ENCODE measurements around the gene FTSJ1. TPM values are rescaled to one million over a fixed set of nuclear protein-coding genes. Genes with fewer than 3 reads are reported as not detected.
A peak's percentile ranks its signal among the peaks of the same experiment; 100 is the strongest.

The FTSJ1 gene
- total RNA-seq, 3 donors from 2014 or later: 22.1 to 22.8 (median 22.7) TPM

DNA sequence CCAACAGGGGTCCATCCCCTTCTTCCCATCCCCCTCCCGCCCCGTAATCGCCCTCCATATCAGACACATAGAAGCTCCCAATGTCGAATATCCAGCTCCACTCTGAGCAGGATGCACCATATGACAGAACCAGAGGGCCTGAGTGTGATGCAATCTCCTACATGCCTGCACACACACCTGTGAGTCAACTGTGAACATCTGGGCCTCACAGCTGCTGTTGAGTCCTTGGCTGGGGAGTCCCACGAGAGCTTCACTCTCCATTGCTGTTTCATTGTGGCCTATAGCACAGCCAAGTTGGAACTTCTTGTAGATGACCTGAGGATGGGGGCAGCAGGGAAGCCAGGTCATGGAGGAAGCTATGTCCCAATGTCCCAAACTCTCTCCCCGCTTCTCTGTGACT is 14.2 kb upstream of the FTSJ1 start:
- DNase-seq: no peak
- Histone ChIP-seq H3K9me3 (no peaks in the 10 kb centered on the region), H3K4me1 (ENCODE audit: low read depth) (no peaks in the 10 kb centered on the region), H3K4me3 (no peak overlapping the region), H3K36me3 (ENCODE audit: low read depth) (no peaks in the 10 kb centered on the region)
- no peak for ATAC-seq
- TF ChIP-seq, protein P1, sequence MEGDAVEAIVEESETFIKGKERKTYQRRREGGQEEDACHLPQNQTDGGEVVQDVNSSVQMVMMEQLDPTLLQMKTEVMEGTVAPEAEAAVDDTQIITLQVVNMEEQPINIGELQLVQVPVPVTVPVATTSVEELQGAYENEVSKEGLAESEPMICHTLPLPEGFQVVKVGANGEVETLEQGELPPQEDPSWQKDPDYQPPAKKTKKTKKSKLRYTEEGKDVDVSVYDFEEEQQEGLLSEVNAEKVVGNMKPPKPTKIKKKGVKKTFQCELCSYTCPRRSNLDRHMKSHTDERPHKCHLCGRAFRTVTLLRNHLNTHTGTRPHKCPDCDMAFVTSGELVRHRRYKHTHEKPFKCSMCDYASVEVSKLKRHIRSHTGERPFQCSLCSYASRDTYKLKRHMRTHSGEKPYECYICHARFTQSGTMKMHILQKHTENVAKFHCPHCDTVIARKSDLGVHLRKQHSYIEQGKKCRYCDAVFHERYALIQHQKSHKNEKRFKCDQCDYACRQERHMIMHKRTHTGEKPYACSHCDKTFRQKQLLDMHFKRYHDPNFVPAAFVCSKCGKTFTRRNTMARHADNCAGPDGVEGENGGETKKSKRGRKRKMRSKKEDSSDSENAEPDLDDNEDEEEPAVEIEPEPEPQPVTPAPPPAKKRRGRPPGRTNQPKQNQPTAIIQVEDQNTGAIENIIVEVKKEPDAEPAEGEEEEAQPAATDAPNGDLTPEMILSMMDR (IDR thresholded peaks at IDR 0.05): no peak
- intact Hi-C loops (cut with DNase I, micrococcal nuclease): no loop called here

- Histone ChIP-seq H3K9me3 (no peaks in the 10 kb centered on the region), H3K4me1 (ENCODE audit: low read depth) (no peaks in the 10 kb centered on the region), H3K4me3 (no peak overlapping the region), H3K36me3 (ENCODE audit: low read depth) (no peaks in the 10 kb centered on the region)
- intact Hi-C loops (cut with DNase I, micrococcal nuclease): no loop called here
- ATAC-seq (no peak), DNase-seq (no peak)
- TF ChIP-seq, protein P1 (IDR thresholded peaks at IDR 0.05): no peak
Measured at GRCh38 chrX:48465336-48465933, 10.6 kb upstream of the FTSJ1 start.

DNA sequence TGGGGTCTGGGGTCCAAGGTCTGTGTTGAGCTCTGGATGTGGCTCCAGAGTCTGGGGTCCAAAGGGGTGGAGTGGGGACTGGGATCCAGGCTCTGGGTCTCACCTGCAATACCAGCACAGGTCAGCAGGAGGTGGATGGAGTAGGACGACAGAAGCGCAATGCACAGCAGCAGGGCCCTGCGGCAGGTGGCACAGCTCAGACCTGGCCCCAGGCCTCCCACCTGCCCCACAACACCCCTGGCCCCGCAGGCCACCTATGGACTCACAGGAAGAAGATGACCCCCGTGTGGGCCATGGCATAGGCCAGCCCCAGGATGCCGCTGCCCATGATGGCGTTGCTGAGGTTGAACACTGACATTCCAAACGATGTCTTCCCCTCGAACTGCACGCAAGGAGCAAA is 9.3 kb upstream of the FTSJ1 start:
- ATAC-seq: no peak
- TF ChIP-seq, protein P1 (IDR thresholded peaks at IDR 0.05): no peak
- no peak for DNase-seq
- H3K36me3 ChIP-seq (ENCODE audit: low read depth): no peaks in the 10 kb centered on the region
- no peaks in the 10 kb centered on the region for H3K9me3 ChIP-seq
- intact Hi-C loops (cut with DNase I, micrococcal nuclease): no loop called here
- H3K4me3 ChIP-seq: no peak overlapping the region
- no peaks in the 10 kb centered on the region for H3K4me1 ChIP-seq (ENCODE audit: low read depth)

DNA sequence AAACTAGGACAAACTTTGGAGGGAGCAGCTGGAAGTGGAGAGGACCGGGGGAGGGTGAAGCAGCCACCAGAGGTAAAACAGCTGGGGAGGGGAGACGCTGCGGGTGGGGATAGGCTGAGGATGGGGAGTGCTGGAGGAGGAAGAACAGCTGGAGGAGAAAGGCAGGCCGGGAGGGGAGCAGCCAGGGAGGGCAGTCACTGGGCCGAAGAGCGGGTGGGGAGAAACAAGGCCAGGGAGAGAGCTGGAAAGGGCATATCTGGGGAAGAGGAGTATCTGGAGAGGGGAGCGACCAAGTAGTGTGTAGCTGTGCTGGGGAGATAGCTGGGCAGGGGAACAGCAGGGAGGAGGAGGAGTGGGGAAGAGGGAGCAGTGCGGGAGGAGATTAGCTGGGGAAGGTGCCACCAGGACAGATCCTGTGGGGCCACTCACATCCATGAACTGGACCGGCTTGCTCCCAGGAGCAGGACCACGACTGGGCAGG is 8.7 kb upstream of the FTSJ1 start:
- TF ChIP-seq, protein P1 (IDR thresholded peaks at IDR 0.05): no peak
- DNase-seq: no peak
- intact Hi-C loops (cut with DNase I, micrococcal nuclease): no loop called here
- H3K4me1 ChIP-seq (ENCODE audit: low read depth): no peaks in the 10 kb centered on the region
- no peak for ATAC-seq
- H3K4me3 ChIP-seq: no peak overlapping the region
- no peaks in the 10 kb centered on the region for H3K9me3 ChIP-seq
- H3K36me3 ChIP-seq (ENCODE audit: low read depth): no peaks in the 10 kb centered on the region

- no peaks in the 10 kb centered on the region for H3K9me3 ChIP-seq
- TF ChIP-seq, protein P1 (IDR thresholded peaks at IDR 0.05): no peak
- H3K4me3 ChIP-seq: no peak overlapping the region
- peak; percentile 75 for ATAC-seq
- DNase-seq: peak in 2 of 3 donors; percentile 41 to 68
- no peaks in the 10 kb centered on the region for H3K4me1 ChIP-seq (ENCODE audit: low read depth)
- no peaks in the 10 kb centered on the region for H3K36me3 ChIP-seq (ENCODE audit: low read depth)
- intact Hi-C loops (cut with DNase I, micrococcal nuclease): no loop called here
Measured at GRCh38 chrX:48468247-48468671, 7.7 kb upstream of the FTSJ1 start.

Measured in mucosa of descending colon (tissue), 3 donors.